SK-N-SH treated with all-trans-retinoic acid at 6 μM for 48 hours (cell line): Measurements from ENCODE around the gene AP3S2.

Experiments
- ATAC-seq: fragments of 200-7000 bp; cut with Tn5 transposase; 3 replicates; pipeline ENCODE4 v1.9.1; 2020; ENCODE audit warnings: mild to moderate bottlenecking, moderate library complexity
- ARNTL ChIP-seq: fragments of 450-650 bp; formaldehyde crosslinking; IDR thresholded peaks from 2 replicates; pipeline ENCODE4 v1.5.0; 2020; ENCODE audit warnings: low read depth, mild to moderate bottlenecking, moderate library complexity, borderline replicate concordance
- BACH2 ChIP-seq: fragments of 250-450 bp; sonication (Bioruptor Pico); IDR thresholded peaks from 2 replicates; pipeline ENCODE4 v1.9.0; 2021; ENCODE audit warnings: mild to moderate bottlenecking, borderline replicate concordance
- CREB5 ChIP-seq: fragments of 250-450 bp; sonication (Bioruptor Pico); IDR thresholded peaks from 2 replicates; pipeline ENCODE4 v1.5.1; 2020; ENCODE audit warnings: low read depth, mild to moderate bottlenecking, moderate library complexity
- CSDC2 ChIP-seq: fragments of 250-450 bp; sonication (Bioruptor Pico); IDR thresholded peaks from 2 replicates; pipeline ENCODE4 v1.5.0; 2020; ENCODE audit warnings: mild to moderate bottlenecking, moderate library complexity
- CSRNP3 ChIP-seq: fragments of 250-450 bp; sonication (Bioruptor Pico); IDR thresholded peaks from 2 replicates; pipeline ENCODE4 v1.5.1; 2021; ENCODE audit warnings: mild to moderate bottlenecking, moderate library complexity
- ESRRG ChIP-seq: fragments of 250-450 bp; sonication (Bioruptor Pico); IDR thresholded peaks from 2 replicates; pipeline ENCODE4 v1.6.1; 2021; ENCODE audit warnings: mild to moderate bottlenecking
- ISL1 ChIP-seq: fragments of 250-450 bp; sonication (Bioruptor Pico); IDR thresholded peaks from 2 replicates; pipeline ENCODE4 v2.1.2; 2022; ENCODE audit warnings: mild to moderate bottlenecking, moderate library complexity
- OSR1 ChIP-seq: fragments of 250-450 bp; sonication (Bioruptor Pico); IDR thresholded peaks from 2 replicates; pipeline ENCODE4 v1.8.0; 2022; ENCODE audit warnings: moderate library complexity, mild to moderate bottlenecking, inconsistent platforms
- PATZ1 ChIP-seq: fragments of 250-450 bp; sonication (Bioruptor Pico); IDR thresholded peaks from 2 replicates; pipeline ENCODE4 v1.8.0; 2020; ENCODE audit warnings: mild to moderate bottlenecking, moderate library complexity, borderline replicate concordance
- PPARA ChIP-seq: fragments of 250-450 bp; sonication (Bioruptor Pico); IDR thresholded peaks from 2 replicates; pipeline ENCODE4 v1.5.0; 2020; ENCODE audit warnings: mild to moderate bottlenecking, borderline replicate concordance
- RARB ChIP-seq: fragments of 250-450 bp; sonication (Bioruptor Pico); IDR thresholded peaks from 2 replicates; pipeline ENCODE4 v1.8.0; 2021; ENCODE audit warnings: mild to moderate bottlenecking, moderate library complexity
- SNAI2 ChIP-seq: fragments of 250-450 bp; sonication (Bioruptor Pico); IDR thresholded peaks from 2 replicates; pipeline ENCODE4 v1.5.0; 2020; ENCODE audit warnings: mild to moderate bottlenecking, moderate library complexity
- TCF4 ChIP-seq: fragments of 250-450 bp; sonication (Bioruptor Pico); IDR thresholded peaks from 2 replicates; pipeline ENCODE4 v1.8.0; 2021; ENCODE audit warnings: mild to moderate bottlenecking, moderate library complexity, borderline replicate concordance
- TOX ChIP-seq: fragments of 250-450 bp; sonication (Bioruptor Pico); IDR thresholded peaks from 2 replicates; pipeline ENCODE4 v1.8.0; 2021; ENCODE audit warnings: mild to moderate bottlenecking, moderate library complexity, borderline replicate concordance
- TSHZ2 ChIP-seq: fragments of 250-450 bp; sonication (Bioruptor Pico); IDR thresholded peaks from 2 replicates; pipeline ENCODE4 v1.5.0; 2020; ENCODE audit warnings: mild to moderate bottlenecking, moderate library complexity
- ZC3H10 ChIP-seq: fragments of 250-450 bp; sonication (Bioruptor Pico); IDR thresholded peaks from 2 replicates; pipeline ENCODE4 v1.5.1; 2021; ENCODE audit warnings: mild to moderate bottlenecking, moderate library complexity
- ZFP3 ChIP-seq: fragments of 250-450 bp; sonication (Bioruptor Pico); IDR thresholded peaks from 2 replicates; pipeline ENCODE4 v1.5.0; 2020; ENCODE audit warnings: mild to moderate bottlenecking, moderate library complexity
- ZFP30 ChIP-seq: fragments of 450-650 bp; formaldehyde crosslinking; IDR thresholded peaks from 2 replicates; pipeline ENCODE4 v1.5.0; 2022; ENCODE audit warnings: mild to moderate bottlenecking, moderate library complexity
- ZNF565 ChIP-seq: fragments of 450-650 bp; formaldehyde crosslinking; conservative IDR thresholded peaks from 2 replicates; pipeline ENCODE4 v1.5.0; 2020; ENCODE audit warnings: low read depth, mild to moderate bottlenecking, moderate library complexity
- ZNF70 ChIP-seq: fragments of 450-650 bp; formaldehyde crosslinking; IDR thresholded peaks from 2 replicates; pipeline ENCODE4 v1.5.0; 2020; ENCODE audit warnings: mild to moderate bottlenecking, moderate library complexity
- ZNF8 ChIP-seq: fragments of 450-650 bp; formaldehyde crosslinking; IDR thresholded peaks from 2 replicates; pipeline ENCODE4 v1.5.0; 2020; ENCODE audit warnings: mild to moderate bottlenecking, moderate library complexity

AP3S2 gene

GRCh38 chr15:89808160-89808870 lies 85.5 kb downstream of the AP3S2 start (continued):
- TF ChIP-seq PATZ1 (CRISPR knock-in tag) (no peak), ESRRG (no peak)

- no peak for ATAC-seq
- TF ChIP-seq ZC3H10 (CRISPR knock-in tag) (no peak), PPARA (no peak), ZFP3 (CRISPR knock-in tag) (no peak), TOX (CRISPR knock-in tag) (no peak)
- TF ChIP-seq, all 23 proteins: peak for 0
Measured at GRCh38 chr15:89807689-89808088, 86.1 kb downstream of the AP3S2 start.

- TF ChIP-seq ESRRG: no peak
- TF ChIP-seq ZFP3 (CRISPR knock-in tag): no peak
- TF ChIP-seq RARB (CRISPR knock-in tag): no peak
- TF ChIP-seq TOX (CRISPR knock-in tag): no peak
- no peak for TF ChIP-seq ISL1 (CRISPR knock-in tag)
- no peak for TF ChIP-seq ZNF70 (CRISPR knock-in tag)
- no peak for TF ChIP-seq CSDC2
- ATAC-seq: no peak
Measured at GRCh38 chr15:89806559-89807550, 86.9 kb downstream of the AP3S2 start.

- TF ChIP-seq ZNF70 (CRISPR knock-in tag) (no peak), CSRNP3 (no peak), TCF4 (CRISPR knock-in tag) (no peak), ZC3H10 (CRISPR knock-in tag) (no peak), ZFP30 (no peak), ZNF8 (CRISPR knock-in tag) (no peak), RARB (CRISPR knock-in tag) (no peak), ZNF565 (CRISPR knock-in tag) (no peak), ZFP3 (CRISPR knock-in tag) (no peak), ESRRG (no peak), ARNTL (no peak), BACH2 (CRISPR knock-in tag) (no peak), CREB5 (CRISPR knock-in tag) (no peak), SNAI2 (no peak), TOX (CRISPR knock-in tag) (no peak), ISL1 (CRISPR knock-in tag) (no peak), TSHZ2 (CRISPR knock-in tag) (no peak), PPARA (no peak), OSR1 (CRISPR knock-in tag) (no peak)
Measured at GRCh38 chr15:89806210-89806558, 87.6 kb downstream of the AP3S2 start.

More at GRCh38 chr15:89806210-89806558, 87.6 kb downstream of the AP3S2 start:
- ATAC-seq: no peak
